Activated B cell treated with CpG ODN at 0.5 μM for 24 hours (primary cell): ENCODE measurements around the gene LRRC27. TPM values are rescaled to one million over a fixed set of nuclear protein-coding genes. Genes with fewer than 3 reads are reported as not detected.

Experiments
- ATAC-seq: fragments of 200-7000 bp; cut with Tn5 transposase; one replicate; pipeline ENCODE4 v1.10.0; 2021; ENCODE audit warnings: low read depth, mild to moderate bottlenecking, moderate library complexity
- CTCF ChIA-PET: fragments of 350-600 bp; sonication (Branson Sonifier 250); formaldehyde crosslinking; loops from one replicate; lab custom pipeline; 2021; ENCODE audit warnings: antibody characterized with exemption; lab: Charles Lee
- POLR2A ChIA-PET: fragments of 350-600 bp; sonication (Branson Sonifier 250); formaldehyde crosslinking; loops from one replicate; lab custom pipeline; 2021; ENCODE audit warnings: antibody characterized with exemption; lab: Charles Lee
- DNase-seq: peaks from one replicate; pipeline ENCODE4 v3.0.0; 2022
- H3K27ac Mint-ChIP-seq: one replicate; pipeline ENCODE4 v1.8.0; 2020; ENCODE audit warnings: mixed read lengths
- H3K27me3 Mint-ChIP-seq: one replicate; pipeline ENCODE4 v1.8.0; 2021; ENCODE audit warnings: mixed read lengths
- H3K36me3 Mint-ChIP-seq: one replicate; pipeline ENCODE4 v1.8.0; 2021; ENCODE audit warnings: low read depth, mixed read lengths
- H3K4me1 Mint-ChIP-seq: one replicate; pipeline ENCODE4 v1.8.0; 2021; ENCODE audit warnings: mixed read lengths
- H3K4me3 Mint-ChIP-seq: one replicate; pipeline ENCODE4 v1.8.0; 2020; ENCODE audit warnings: mild to moderate bottlenecking, mixed read lengths
- H3K9me3 Mint-ChIP-seq: one replicate; pipeline ENCODE4 v1.8.0; 2020; ENCODE audit warnings: mixed read lengths
- CTCF ChIP-seq: fragments of 200-600 bp; IDR thresholded peaks from one replicate; pipeline ENCODE4 v1.8.0; 2022; ENCODE audit warnings: antibody characterized with exemption, mild to moderate bottlenecking
- intact Hi-C: fragments of 100-400 bp; cut with micrococcal nuclease; formaldehyde crosslinking; loops from one replicate; pipeline ENCODE4 v1.15.1; 2024
- total RNA-seq: library from RNA; stranded (reverse); gene quantifications from 2 replicates; pipeline ENCODE4 v1.2.3, GENCODE V29; 2022

Gene LRRC27
- total RNA-seq, 1 donor from 2014 or later, result 15.2 TPM

- Mint-ChIP-seq H3K36me3 (peaks cover 8% of the 10 kb centered on the region), H3K4me1 (no peaks in the 10 kb centered on the region), H3K4me3 (no peak overlapping the region), H3K27me3 (no peaks in the 10 kb centered on the region), H3K9me3 (no peaks in the 10 kb centered on the region), H3K27ac (no peak overlapping the region)
- TF ChIP-seq CTCF, result no peak
- ATAC-seq (no peak), DNase-seq (no peak)
- POLR2A ChIA-PET, result no interaction called here
- CTCF ChIA-PET, result interaction anchor here (1.7 kb wide), 1 partner anchor 26 kb away, joined by 3 read pairs; no protein-coding TSS in a partner anchor
- intact Hi-C loops, result no loop called here
Observed at GRCh38 chr10:132359305-132360040, 27.5 kb downstream of the LRRC27 start.

GRCh38 chr10:132360766-132361447, 28.9 kb downstream of the LRRC27 start:
- H3K4me1 Mint-ChIP-seq, result no peaks in the 10 kb centered on the region
- POLR2A ChIA-PET, result no interaction called here
- ATAC-seq, result peak; percentile 57

GRCh38 chr10:132361581-132362101, 29.6 kb downstream of the LRRC27 start:
- POLR2A ChIA-PET, result no interaction called here
- peaks cover 15% of the 10 kb centered on the region for H3K36me3 Mint-ChIP-seq
- H3K9me3 Mint-ChIP-seq, result no peaks in the 10 kb centered on the region
- no peak overlapping the region for H3K27ac Mint-ChIP-seq
- intact Hi-C loops, result no loop called here
- ATAC-seq, result no peak
- no peak overlapping the region for H3K4me3 Mint-ChIP-seq
- no peak for TF ChIP-seq CTCF
- no peaks in the 10 kb centered on the region for H3K27me3 Mint-ChIP-seq
- no peak for DNase-seq
- no peaks in the 10 kb centered on the region for H3K4me1 Mint-ChIP-seq
- CTCF ChIA-PET, result interaction anchor here (0.6 kb wide), 1 partner anchor 14 kb away, joined by 3 read pairs; no protein-coding TSS in a partner anchor

More at GRCh38 chr10:132360766-132361447, 28.9 kb downstream of the LRRC27 start:
- intact Hi-C loops, result no loop called here
- no peak overlapping the region for H3K4me3 Mint-ChIP-seq
- DNase-seq, result no peak
- CTCF ChIA-PET, result interaction anchor here (0.6 to 1.7 kb wide), 2 partner anchors 13 to 25 kb away, joined by 3 read pairs; no protein-coding TSS in a partner anchor
- no peaks in the 10 kb centered on the region for H3K9me3 Mint-ChIP-seq
- H3K27ac Mint-ChIP-seq, result no peak overlapping the region
- TF ChIP-seq CTCF, result no peak
- peaks cover 16% of the 10 kb centered on the region for H3K36me3 Mint-ChIP-seq
- no peaks in the 10 kb centered on the region for H3K27me3 Mint-ChIP-seq

- POLR2A ChIA-PET, result no interaction called here
- no peak overlapping the region for H3K4me3 Mint-ChIP-seq
- no peaks in the 10 kb centered on the region for H3K9me3 Mint-ChIP-seq
- H3K27me3 Mint-ChIP-seq, result no peaks in the 10 kb centered on the region
- peaks cover 19% of the 10 kb centered on the region for H3K36me3 Mint-ChIP-seq
- intact Hi-C loops, result no loop called here
- no peak overlapping the region for H3K27ac Mint-ChIP-seq
- DNase-seq, result no peak
- CTCF ChIA-PET, result no interaction called here
- no peak for ATAC-seq
- no peaks in the 10 kb centered on the region for H3K4me1 Mint-ChIP-seq
- no peak for TF ChIP-seq CTCF
Observed at GRCh38 chr10:132362151-132362611, 30.2 kb downstream of the LRRC27 start.

GRCh38 chr10:132363376-132363775, 31.4 kb downstream of the LRRC27 start:
- H3K36me3 Mint-ChIP-seq, result peaks cover 26% of the 10 kb centered on the region
- intact Hi-C loops, result no loop called here
- POLR2A ChIA-PET, result no interaction called here

More at GRCh38 chr10:132363376-132363775, 31.4 kb downstream of the LRRC27 start:
- no peak for TF ChIP-seq CTCF
- H3K4me3 Mint-ChIP-seq, result no peak overlapping the region
- no peak overlapping the region for H3K27ac Mint-ChIP-seq
- ATAC-seq (no peak), DNase-seq (no peak)
- no peaks in the 10 kb centered on the region for H3K4me1 Mint-ChIP-seq
- CTCF ChIA-PET, result no interaction called here
- H3K9me3 Mint-ChIP-seq, result no peaks in the 10 kb centered on the region
- no peaks in the 10 kb centered on the region for H3K27me3 Mint-ChIP-seq
